HepG2 (cell line): ENCODE data around the gene SNAP29. TPM values are rescaled to one million over a fixed set of nuclear protein-coding genes. Genes with fewer than 3 reads are reported as not detected.
A peak's percentile ranks its signal among the peaks of the same experiment; 100 is the strongest.

Experiments
- ATAC-seq: fragments of 200-7000 bp; cut with Tn5 transposase; 3 replicates; pipeline ENCODE4 v1.9.1; 2020; ENCODE audit warnings: mild to moderate bottlenecking, moderate library complexity
- BruUV-seq: library from RNA; stranded (reverse); fragments of 400-500 nt; replicated peaks from 2 replicates; lab custom pipeline; 2021; lab: Mats Ljungman, UMichigan
- CTCF ChIA-PET: fragments of 300-600 bp; formaldehyde crosslinking; extraction: SDS; loops from one replicate; lab custom pipeline; 2021; ENCODE audit warnings: low total read pairs, inconsistent platforms, low intra/inter-chr PET ratio; lab: Yijun Ruan, JAX
- POLR2A ChIA-PET: fragments of 350-600 bp; sonication (Branson Sonifier 250); formaldehyde crosslinking; loops from one replicate; lab custom pipeline; 2020; ENCODE audit warnings: antibody characterized with exemption, inconsistent platforms; lab: Yijun Ruan, JAX
- DNase-seq: peaks from one replicate; pipeline ENCODE4 v3.0.0-alpha.2; 2015; ENCODE audit warnings: low spot score
- FAIRE-seq: peaks from 3 replicates; lab custom pipeline; 2011; peaks lifted over from hg19 to GRCh38; lab: Jason Lieb, UNC
- H2AFZ ChIP-seq: one replicate; pipeline ENCODE4 v1.6.1; 2011; ENCODE audit warnings: low read length, inconsistent platforms
- H3K27ac ChIP-seq: fragments of 300-600 bp; 3 replicates; pipeline ENCODE4 v1.8.0; 2011; ENCODE audit warnings: mixed run types, mild to moderate bottlenecking, mixed read lengths, low read length, inconsistent platforms; ENCODE audit not compliant: insufficient read depth; ENCODE audit errors: extremely low read length
- H3K27me3 ChIP-seq, 2 experiments: fragments of 200-600 bp in 1 of 2; 2 replicates in 1 of 2; 3 replicates in 1 of 2; pipeline versions ENCODE4 v1.6.0 to v1.8.0; 2011; ENCODE audit warnings: low read length in 2 of 2, mild to moderate bottlenecking in 2 of 2, moderate library complexity in 2 of 2, inconsistent platforms in 1 of 2; ENCODE audit not compliant: insufficient read depth in 2 of 2, control insufficient read depth in 1 of 2
- H3K36me3 ChIP-seq, 2 experiments: fragments of 200-600 bp in 1 of 2; replicated peaks in 1 of 2; 2 replicates in 1 of 2; 3 replicates in 1 of 2; pipeline versions ENCODE4 v1.5.1 to v1.8.0; 2011; ENCODE audit warnings: low read length in 2 of 2, inconsistent platforms in 1 of 2; ENCODE audit not compliant: insufficient read depth in 2 of 2, control insufficient read depth in 1 of 2
- H3K4me1 ChIP-seq: 2 replicates; pipeline ENCODE4 v1.5.1; 2012; ENCODE audit warnings: low read length, inconsistent platforms; ENCODE audit not compliant: insufficient read depth
- H3K4me2 ChIP-seq: 2 replicates; pipeline ENCODE4 v1.6.0; 2011; ENCODE audit warnings: low read depth, low read length, inconsistent platforms
- H3K4me3 ChIP-seq, 3 experiments: fragments of 200-600 bp in 1 of 3; sonication (generic), shearing (Covaris generic) in 1 of 3; replicated peaks in 1 of 3; 2 replicates each; pipeline ENCODE4 v1.5.1; 2011 to 2016; ENCODE audit warnings: low read length in 3 of 3, inconsistent platforms in 2 of 3, low read depth in 2 of 3, mild to moderate bottlenecking in 2 of 3, control low read depth in 1 of 3, mixed read lengths in 1 of 3; ENCODE audit not compliant: insufficient read depth in 1 of 3
- H3K79me2 ChIP-seq: one replicate; pipeline ENCODE4 v1.6.1; 2011; ENCODE audit warnings: low read length, inconsistent platforms; ENCODE audit not compliant: insufficient read depth
- H3K9ac ChIP-seq: 2 replicates; pipeline ENCODE4 v1.6.0; 2011; ENCODE audit warnings: mild to moderate bottlenecking, low read depth, low read length, inconsistent platforms; ENCODE audit not compliant: insufficient read depth
- H3K9me3 ChIP-seq: 2 replicates; pipeline ENCODE4 v1.5.1; 2012; ENCODE audit warnings: mild to moderate bottlenecking, low read length
- H4K20me1 ChIP-seq: 2 replicates; pipeline ENCODE4 v1.6.0; 2011; ENCODE audit warnings: inconsistent platforms, mild to moderate bottlenecking, low read length, moderate library complexity; ENCODE audit not compliant: insufficient read depth
- DDIT3 ChIP-seq: sonication (generic); formaldehyde crosslinking; IDR thresholded peaks from 2 replicates; pipeline ENCODE4 v1.4.0; 2020; ENCODE audit warnings: mild to moderate bottlenecking, missing genetic modification reagents
- DNMT1 ChIP-seq: sonication (generic); formaldehyde crosslinking; IDR thresholded peaks from 2 replicates; pipeline ENCODE4 v1.5.1; 2020; ENCODE audit warnings: mild to moderate bottlenecking, missing genetic modification reagents
- FOSL2 ChIP-seq: sonication (generic); formaldehyde crosslinking; IDR thresholded peaks from 2 replicates; pipeline ENCODE4 v1.4.0; 2020; ENCODE audit warnings: missing genetic modification reagents
- GABPA ChIP-seq, 2 experiments: IDR thresholded peaks; 2 replicates each; pipeline ENCODE4 v1.6.1; 2011 to 2016; ENCODE audit warnings: low read depth in 2 of 2, low read length in 1 of 2, missing biosample characterization in 1 of 2, missing genetic modification characterization in 1 of 2
- HNRNPK ChIP-seq: fragments of 200-400 bp; formaldehyde crosslinking; IDR thresholded peaks from 2 replicates; pipeline ENCODE4 v1.6.1; 2018; ENCODE audit warnings: low read length, low read depth, moderate library complexity, mild to moderate bottlenecking; ENCODE audit not compliant: poor library complexity, severe bottlenecking
- KDM3A ChIP-seq: IDR thresholded peaks from 2 replicates; pipeline ENCODE4 v1.6.1; 2018; ENCODE audit warnings: low read depth, missing compliant biosample characterization
- NFYB ChIP-seq: sonication (generic); formaldehyde crosslinking; IDR thresholded peaks from 2 replicates; pipeline ENCODE4 v1.4.0; 2020; ENCODE audit warnings: missing genetic modification reagents
- NFYC ChIP-seq: IDR thresholded peaks from 2 replicates; pipeline ENCODE4 v1.6.1; 2016; ENCODE audit warnings: missing genetic modification reagents, missing compliant biosample characterization
- NR1H2 ChIP-seq: sonication (generic); formaldehyde crosslinking; IDR thresholded peaks from 2 replicates; pipeline ENCODE4 v1.8.1; 2022; ENCODE audit warnings: low read depth, missing genetic modification reagents, borderline replicate concordance
- PHB2 ChIP-seq: fragments of 450-650 bp; IDR thresholded peaks from 2 replicates; pipeline ENCODE4 v1.6.1; 2018; ENCODE audit not compliant: partially characterized antibody
- RBM39 ChIP-seq: fragments of 200-400 bp; formaldehyde crosslinking; IDR thresholded peaks from one replicate; pipeline ENCODE4 v1.6.1; 2018; ENCODE audit warnings: antibody characterized with exemption, mild to moderate bottlenecking, low read depth, low read length; ENCODE audit not compliant: poor library complexity, severe bottlenecking
- ZBTB1 ChIP-seq: sonication (generic); formaldehyde crosslinking; IDR thresholded peaks from 2 replicates; pipeline ENCODE4 v1.4.0; 2020; ENCODE audit warnings: missing genetic modification reagents, borderline replicate concordance
- ZFP1 ChIP-seq: IDR thresholded peaks from 2 replicates; pipeline ENCODE4 v1.6.1; 2016
- ZHX1 ChIP-seq: sonication (generic); formaldehyde crosslinking; IDR thresholded peaks from 2 replicates; pipeline ENCODE4 v1.8.1; 2022; ENCODE audit warnings: low read depth, mild to moderate bottlenecking, missing genetic modification reagents
- ZNF296 ChIP-seq: sonication (generic); formaldehyde crosslinking; conservative IDR thresholded peaks from 2 replicates; pipeline ENCODE4 v1.5.0; 2020; ENCODE audit warnings: mild to moderate bottlenecking, missing genetic modification reagents
- ZNF33A ChIP-seq: sonication (generic); formaldehyde crosslinking; IDR thresholded peaks from 2 replicates; pipeline ENCODE4 v1.5.1; 2020; ENCODE audit warnings: missing genetic modification reagents, mild to moderate bottlenecking, moderate library complexity, borderline replicate concordance
- ZNF619 ChIP-seq: sonication (generic); formaldehyde crosslinking; IDR thresholded peaks from 2 replicates; pipeline ENCODE4 v1.4.0; 2020; ENCODE audit warnings: mild to moderate bottlenecking, missing genetic modification reagents
- WGBS: methylation state at CpG from one replicate; pipeline ENCODE4 v1.1.6; 2017; ENCODE audit warnings: low lambda C conversion rate; 5-methylcytosine and 5-hydroxymethylcytosine counted together
- in situ Hi-C: cut with HindIII; loops from 2 replicates; pipeline ENCODE4 v1.10.0; 2017; ENCODE audit warnings: low pct_unique_long_range_greater_than_20kb; ENCODE audit not compliant: extremely low pct_ligation_motif_present
- intact Hi-C: fragments of 100-400 bp; cut with micrococcal nuclease; formaldehyde crosslinking; loops from one replicate; pipeline ENCODE4 v1.10.0; 2022; ENCODE audit not compliant: unreplicated experiment
- polyA plus RNA-seq, 8 experiments: library from polyadenylated mRNA; depleted of rRNA in 3 of 8; stranded (reverse) in 7 of 8; unstranded in 1 of 8; fragments of >200 nt; fragmentation: Illumina TruSeq in 4 of 8; extraction: Trizol in 4 of 8; gene quantifications; 2 replicates each; pipeline versions ENCODE4 v1.2.1 to v1.2.3, GENCODE V29; 2011 to 2016; ENCODE audit warnings: low read depth in 4 of 8, missing spikeins in 1 of 8, mixed read lengths in 1 of 8; ENCODE audit not compliant: insufficient read depth in 1 of 8
- total RNA-seq, 5 experiments: library from RNA; depleted of rRNA; stranded (reverse); fragments of >200 nt; fragmentation: Illumina TruSeq; extraction: Trizol; gene quantifications; 2 replicates each; pipeline ENCODE4 v1.2.3, GENCODE V29; 2016; ENCODE audit warnings: low read depth in 1 of 5

Gene SNAP29
- total and polyA plus RNA-seq, 2 of the 13 experiments (the other 11 are each of a cell fraction or from before 2014, with no cell fraction given) = 12.3 to 30.7 TPM

GRCh38 chr22:20867179-20868024, 8.6 kb downstream of the SNAP29 start:
- 55% methylated on average over 7 of the region's 11 CpGs for WGBS
- Histone ChIP-seq H3K9ac (peak overlapping the region; percentile 13; the same call in 1 of the 2 replicates), H3K4me2 (peak overlapping the region; percentile 45), H4K20me1 (no peaks in the 10 kb centered on the region), H3K4me3 (peak overlapping the region in 1 of 3 experiments; percentile 44; a peak in 1 of 6 replicates), H2AFZ (no peak overlapping the region), H3K4me1 (peaks cover 43% of the 10 kb centered on the region), H3K27ac (peak overlapping the region; percentile 42), H3K36me3 (peaks cover 3 to 15% of the 10 kb centered on the region in 2 experiments; a peak in 2 of 5 replicates), H3K9me3 (no peaks in the 10 kb centered on the region), H3K27me3 (no peaks in the 10 kb centered on the region), H3K79me2 (no peaks in the 10 kb centered on the region)
- BruUV-seq = no TSS peak
- ATAC-seq (peak; percentile 81), DNase-seq (peak; percentile 80), FAIRE-seq (peak; percentile 88)
- CTCF ChIA-PET = no interaction called here
- POLR2A ChIA-PET = interaction anchor here (1.0 to 2.0 kb wide), 8 partner anchors 10 to 115 kb away, joined by 3 to 10 read pairs (median 4); partner anchors contain the start of genes LZTR1 and SERPIND1
- in situ Hi-C loops (no loop called here), intact Hi-C loops (no loop called here)
- no peak for TF ChIP-seq GABPA (IDR thresholded peaks at IDR 0.05; ENCODE audit: low read depth, low read length)
- TF ChIP-seq GABPA (CRISPR knock-in tag; IDR thresholded peaks at IDR 0.05; ENCODE audit: low read depth) = peak; percentile 32; the same call in 1 of the 2 replicates
- TF ChIP-seq DNMT1 (CRISPR knock-in tag) = no peak
- TF ChIP-seq ZNF619 (CRISPR knock-in tag) = no peak
- no peak for TF ChIP-seq NR1H2 (CRISPR knock-in tag)
- TF ChIP-seq ZBTB1 (CRISPR knock-in tag) = no peak
- peak; percentile 18; the same call in 1 of the 2 replicates for TF ChIP-seq FOSL2
- peak; percentile 65 for TF ChIP-seq NFYC
- TF ChIP-seq ZNF296 (CRISPR knock-in tag) = no peak
- TF ChIP-seq RBM39 = no peak
- TF ChIP-seq ZNF33A = no peak
- TF ChIP-seq KDM3A = no peak
- TF ChIP-seq DDIT3 (CRISPR knock-in tag) = no peak
- TF ChIP-seq ZFP1 = no peak
- TF ChIP-seq HNRNPK = no peak
- no peak for TF ChIP-seq ZHX1 (CRISPR knock-in tag)
- TF ChIP-seq NFYB = peak; percentile 70
- no peak for TF ChIP-seq PHB2
